ENCODE results near the gene CHURC1. TPM values are rescaled to one million over a fixed set of nuclear protein-coding genes. Genes with fewer than 3 reads are reported as not detected.

The CHURC1 gene
- total RNA-seq, 1 donor from 2014 or later: 92.7 TPM

DNA sequence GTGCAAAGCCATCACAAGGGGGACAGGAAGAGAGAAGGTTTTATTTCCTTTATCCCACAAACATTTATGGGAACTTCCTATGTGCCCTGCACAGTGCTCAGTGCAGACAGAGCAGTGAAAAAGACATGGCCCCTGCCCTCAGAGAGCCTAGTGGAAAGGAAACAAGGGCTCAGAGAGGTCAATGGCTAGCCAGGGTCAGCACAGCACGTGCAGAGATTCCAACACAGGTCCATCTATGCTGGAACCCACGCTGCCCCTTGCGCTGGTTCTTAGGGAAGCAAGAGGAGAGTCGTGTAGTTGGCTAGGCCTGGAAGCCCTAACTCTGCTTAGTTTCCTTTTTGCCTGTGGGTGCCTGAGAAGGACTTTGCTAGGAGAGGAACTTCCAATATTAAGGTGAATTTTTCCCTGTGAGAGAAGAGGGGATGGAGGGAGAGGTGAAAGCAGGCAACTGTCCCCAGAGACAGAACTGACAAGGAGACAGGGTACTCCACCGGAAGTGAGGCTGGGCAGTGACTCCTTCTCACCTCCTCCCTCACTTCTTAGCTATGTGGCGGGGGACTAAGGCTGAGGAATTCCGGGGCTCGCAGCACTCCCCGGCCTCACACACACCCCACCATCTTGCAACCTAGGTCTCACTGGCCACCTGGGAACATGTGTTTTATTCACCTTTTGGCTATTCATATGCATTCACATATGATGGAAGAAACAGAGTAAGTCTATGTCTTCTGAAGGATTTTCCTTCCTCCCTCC is 40.4 kb downstream of the CHURC1 start:
- TF ChIP-seq, protein P1, sequence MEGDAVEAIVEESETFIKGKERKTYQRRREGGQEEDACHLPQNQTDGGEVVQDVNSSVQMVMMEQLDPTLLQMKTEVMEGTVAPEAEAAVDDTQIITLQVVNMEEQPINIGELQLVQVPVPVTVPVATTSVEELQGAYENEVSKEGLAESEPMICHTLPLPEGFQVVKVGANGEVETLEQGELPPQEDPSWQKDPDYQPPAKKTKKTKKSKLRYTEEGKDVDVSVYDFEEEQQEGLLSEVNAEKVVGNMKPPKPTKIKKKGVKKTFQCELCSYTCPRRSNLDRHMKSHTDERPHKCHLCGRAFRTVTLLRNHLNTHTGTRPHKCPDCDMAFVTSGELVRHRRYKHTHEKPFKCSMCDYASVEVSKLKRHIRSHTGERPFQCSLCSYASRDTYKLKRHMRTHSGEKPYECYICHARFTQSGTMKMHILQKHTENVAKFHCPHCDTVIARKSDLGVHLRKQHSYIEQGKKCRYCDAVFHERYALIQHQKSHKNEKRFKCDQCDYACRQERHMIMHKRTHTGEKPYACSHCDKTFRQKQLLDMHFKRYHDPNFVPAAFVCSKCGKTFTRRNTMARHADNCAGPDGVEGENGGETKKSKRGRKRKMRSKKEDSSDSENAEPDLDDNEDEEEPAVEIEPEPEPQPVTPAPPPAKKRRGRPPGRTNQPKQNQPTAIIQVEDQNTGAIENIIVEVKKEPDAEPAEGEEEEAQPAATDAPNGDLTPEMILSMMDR (conservative IDR thresholded peaks at IDR 0.05; ENCODE audit: low read depth, low read length): no peak
- H3K4me3 ChIP-seq (ENCODE audit: low read depth, low read length): no peak overlapping the region
- no peak for DNase-seq (ENCODE audit: low read depth)

DNA sequence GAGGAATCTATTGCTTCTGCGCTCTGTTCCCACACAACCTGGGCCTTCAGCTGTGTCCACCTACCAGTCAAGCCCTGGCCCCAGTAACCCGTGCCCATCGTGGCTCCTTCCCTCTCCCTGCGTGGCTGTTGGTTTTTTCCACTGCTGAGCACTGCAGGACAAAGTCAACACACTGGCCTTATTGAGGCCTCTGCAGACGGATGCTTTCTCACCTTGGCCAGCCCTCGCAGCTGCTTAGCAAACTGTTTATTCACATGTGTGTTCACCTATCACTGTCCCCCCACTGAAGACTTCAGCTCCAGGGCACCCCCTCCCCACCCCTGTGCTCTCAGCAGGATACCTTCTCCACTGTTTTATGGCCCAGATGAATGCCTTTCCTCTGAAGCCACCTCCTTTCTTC is 41.0 kb downstream of the CHURC1 start:
- TF ChIP-seq, protein P1 (conservative IDR thresholded peaks at IDR 0.05; ENCODE audit: low read depth, low read length): no peak
- no peak for DNase-seq (ENCODE audit: low read depth)
- H3K4me3 ChIP-seq (ENCODE audit: low read depth, low read length): no peak overlapping the region

DNA sequence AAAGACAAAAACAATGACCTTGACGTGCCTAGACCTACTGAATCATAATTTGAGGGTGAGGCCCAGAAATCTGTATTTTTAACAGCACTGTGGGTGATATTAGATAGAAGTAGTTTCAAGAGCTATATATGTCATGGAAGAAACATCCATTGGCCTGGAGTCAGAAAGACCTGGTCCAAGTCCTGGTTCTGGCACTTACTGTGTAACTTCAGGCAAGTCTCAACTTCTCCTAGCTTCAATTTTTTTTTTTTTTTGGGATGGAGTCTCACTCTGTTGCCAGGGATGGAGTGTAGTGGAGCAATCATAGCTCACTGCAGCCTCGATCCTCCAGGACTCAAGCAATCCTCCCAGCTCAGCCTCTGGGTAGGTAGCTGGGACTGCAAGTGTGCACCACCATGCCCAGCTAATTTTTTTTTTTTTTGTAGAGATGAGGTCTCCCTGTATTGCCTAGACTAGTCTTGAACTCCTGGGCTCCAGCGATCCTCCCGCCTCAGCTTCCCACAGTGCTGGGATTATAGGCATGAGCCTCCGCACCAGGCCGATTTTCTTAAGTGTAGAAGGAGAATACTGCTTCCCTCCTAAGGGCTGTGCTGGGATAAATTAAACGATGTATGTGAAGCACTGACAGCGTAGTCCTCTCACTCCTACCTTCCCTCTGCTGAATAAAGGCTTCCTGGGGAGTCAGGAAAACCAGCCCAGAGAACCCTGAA is 42.6 kb downstream of the CHURC1 start:
- TF ChIP-seq, protein P1 (conservative IDR thresholded peaks at IDR 0.05; ENCODE audit: low read depth, low read length): no peak
- no peak for DNase-seq (ENCODE audit: low read depth)
- no peak overlapping the region for H3K4me3 ChIP-seq (ENCODE audit: low read depth, low read length)

DNA sequence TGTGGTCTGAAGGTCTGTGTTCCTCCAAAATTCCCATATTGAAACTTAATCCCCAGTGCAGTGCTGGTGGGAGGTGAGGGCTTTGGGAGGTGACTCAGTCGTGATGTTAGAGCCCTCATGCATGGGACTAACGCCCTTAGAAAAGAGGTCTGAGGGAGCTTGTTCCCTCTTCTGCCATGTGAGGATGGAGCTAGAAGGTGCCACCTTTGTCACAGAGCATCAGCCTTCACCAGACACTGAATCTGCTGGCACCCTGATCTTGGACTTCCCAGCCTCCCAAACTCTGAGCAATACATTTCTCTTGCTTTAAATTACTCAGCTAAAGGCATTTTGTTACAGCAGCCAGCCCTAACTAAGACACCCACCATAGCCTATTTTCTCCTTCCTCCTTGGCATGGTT is 43.9 kb downstream of the CHURC1 start:
- TF ChIP-seq, protein P1 (conservative IDR thresholded peaks at IDR 0.05; ENCODE audit: low read depth, low read length): no peak
- H3K4me3 ChIP-seq (ENCODE audit: low read depth, low read length): no peak overlapping the region
- no peak for DNase-seq (ENCODE audit: low read depth)

DNA sequence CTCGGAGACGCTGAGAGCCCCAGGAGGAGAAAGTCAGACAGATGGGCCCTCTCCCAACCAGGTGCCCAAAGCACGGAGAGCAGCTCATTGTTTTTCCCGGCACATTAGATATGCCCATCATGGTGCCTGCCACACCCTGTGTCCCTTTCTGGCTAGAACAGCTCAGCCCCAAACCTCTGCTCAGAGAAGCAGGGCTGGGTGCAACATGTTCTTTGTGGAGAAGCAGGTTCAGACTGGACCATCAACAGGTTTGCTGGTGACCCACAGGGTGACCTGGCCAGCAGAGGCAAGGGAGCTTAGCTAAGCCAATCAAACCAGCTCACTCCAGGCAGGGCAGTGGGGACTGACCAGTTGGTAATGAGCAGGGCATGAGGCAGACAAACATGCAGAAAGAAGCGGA is 44.5 kb downstream of the CHURC1 start:
- DNase-seq (ENCODE audit: low read depth): no peak
- H3K4me3 ChIP-seq (ENCODE audit: low read depth, low read length): no peak overlapping the region
- TF ChIP-seq, protein P1 (conservative IDR thresholded peaks at IDR 0.05; ENCODE audit: low read depth, low read length): no peak

DNA sequence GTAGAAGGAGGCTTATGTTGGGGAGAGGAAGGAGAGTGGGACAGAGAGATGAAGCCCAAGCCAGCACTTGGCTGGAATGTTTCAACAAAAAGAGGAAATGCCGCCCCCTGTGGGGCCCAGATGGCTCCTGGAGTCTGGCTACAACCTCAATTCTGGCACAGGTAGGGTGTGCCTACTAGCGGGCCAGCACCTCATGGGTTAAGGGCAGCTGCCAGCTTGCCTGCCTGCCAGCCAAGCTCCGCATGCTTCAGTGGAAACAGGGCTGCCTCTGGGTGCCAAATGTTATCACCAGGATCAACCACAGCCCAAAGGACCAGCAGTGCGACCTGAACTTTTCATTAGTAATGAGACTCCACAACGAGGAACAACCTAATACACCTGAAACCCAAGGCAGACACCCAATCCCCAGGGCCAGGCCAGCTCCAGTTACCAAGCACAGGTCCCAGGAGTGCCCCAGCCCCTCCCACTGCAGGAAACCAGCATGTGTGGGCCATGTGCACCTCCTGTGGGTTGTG is 46.6 kb downstream of the CHURC1 start:
- TF ChIP-seq, protein P1 (conservative IDR thresholded peaks at IDR 0.05; ENCODE audit: low read depth, low read length): peak; percentile 39
- DNase-seq (ENCODE audit: low read depth): no peak
- H3K4me3 ChIP-seq (ENCODE audit: low read depth, low read length): no peak overlapping the region

All from epithelial cell of proximal tubule (primary cell).